ENCODE measurements around the gene TRIM56. TPM values are rescaled to one million over a fixed set of nuclear protein-coding genes. Genes with fewer than 3 reads are reported as not detected.
"Not testable (repeated sequence)": the region's sequence is repeated elsewhere in the genome, so short reads cannot be mapped to it uniquely, and the experiment has no call there.

TRIM56 gene
- total RNA-seq: 10 to 100 TPM in 4 of 8 experiments, 1 to 10 TPM in 4; 1.4 to 20.0 (median 7.2) TPM

- Histone ChIP-seq H3K27ac (peak within 1 kb of the TSS; percentile 39 to 76), H3K4me1 (replicated peaks in 1 of 2) (peaks cover 4 to 12% of the 10 kb centered on the region in 2 donors), H3K4me3 (peak within 1 kb of the TSS; percentile 25 to 51 (median 46))
- ATAC-seq (replicated peaks in 6 of 8): peak; percentile 90 to 97 (median 96)
- in situ Hi-C loops (cut with MboI; ENCODE audit: low pct_unique_long_range_greater_than_20kb in 2 of 9, low sequenced_read_pairs in 9 of 9, unreplicated experiment in 9 of 9): no loop called here
- WGBS, 10 experiments: 0 to 24% (median 0%) methylated on average over 1 to 3 of the region's 26 CpGs; no CpG with 5 or more reads in 7 of the 10 experiments
These were observed at the start of gene TRIM56 for GRCh38 chr7:101085162-101085964. TSS of gene TRIM56 (plus strand) at chr7:101085481. CDS start at chr7:101087313, 1,832 bp downstream.

GRCh38 chr7:101035941-101036340 is 49.3 kb upstream of the TRIM56 start:
- 15 to 45% (median 40%) methylated on average over 1 to 3 of the region's 4 CpGs; no CpG with 5 or more reads in 7 of the 10 experiments for WGBS, 10 experiments
- Histone ChIP-seq H3K27ac (no peak overlapping the region), H3K4me3 (no peak overlapping the region), H3K4me1 (replicated peaks in 1 of 2) (no peaks in the 10 kb centered on the region)
- ATAC-seq (replicated peaks in 6 of 8): no peak
- in situ Hi-C loops (cut with MboI; ENCODE audit: low pct_unique_long_range_greater_than_20kb in 2 of 9, low sequenced_read_pairs in 9 of 9, unreplicated experiment in 9 of 9): no loop called here

DNA sequence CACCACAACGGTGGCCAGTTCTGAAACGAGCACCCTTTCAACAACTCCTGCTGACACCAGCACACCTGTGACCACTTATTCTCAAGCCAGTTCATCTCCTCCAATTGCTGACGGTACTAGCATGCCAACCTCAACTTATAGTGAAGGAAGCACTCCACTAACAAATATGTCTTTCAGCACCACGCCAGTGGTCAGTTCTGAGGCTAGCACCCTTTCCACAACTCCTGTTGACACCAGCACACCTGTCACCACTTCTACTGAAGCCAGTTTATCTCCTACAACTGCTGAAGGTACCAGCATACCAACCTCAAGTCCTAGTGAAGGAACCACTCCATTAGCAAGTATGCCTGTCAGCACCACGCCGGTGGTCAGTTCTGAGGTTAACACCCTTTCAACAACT is 44.0 kb upstream of the TRIM56 start:
- H3K27ac ChIP-seq; in situ Hi-C loops (cut with MboI; ENCODE audit: low pct_unique_long_range_greater_than_20kb in 2 of 9, low sequenced_read_pairs in 9 of 9, unreplicated experiment in 9 of 9); ATAC-seq (replicated peaks in 6 of 8); H3K4me1 ChIP-seq (replicated peaks in 1 of 2); H3K4me3 ChIP-seq: not testable (repeated sequence)
- WGBS, 10 experiments: 11 to 80% (median 53%) methylated on average over 1 to 6 of the region's 6 CpGs; no CpG with 5 or more reads in 2 of the 10 experiments

- Histone ChIP-seq H3K4me3 (no peak overlapping the region), H3K4me1 (replicated peaks in 1 of 2) (peaks cover 0 to 2% of the 10 kb centered on the region in 2 donors), H3K27ac (no peak overlapping the region)
- in situ Hi-C loops (cut with MboI; ENCODE audit: low pct_unique_long_range_greater_than_20kb in 2 of 9, low sequenced_read_pairs in 9 of 9, unreplicated experiment in 9 of 9): loop anchor here in 7 of 9 experiments (5.0 to 25.0 kb wide), 6 partner anchors 94 to 171 kb away; partner anchors contain the start of genes ACHE (in 3 of the 7), MUC12 (in 1 of the 7), SRRT (in 1 of the 7) and UFSP1 (in 1 of the 7)
- 0 to 17% (median 3%) methylated on average over 1 to 9 of the region's 9 CpGs; no CpG with 5 or more reads in 1 of the 10 experiments for WGBS, 10 experiments
- peak in 4 of 8 experiments; percentile 41 to 61 (median 54) for ATAC-seq (replicated peaks in 6 of 8)
These were observed 26.9 kb upstream of the TRIM56 start for GRCh38 chr7:101058355-101058754.

DNA sequence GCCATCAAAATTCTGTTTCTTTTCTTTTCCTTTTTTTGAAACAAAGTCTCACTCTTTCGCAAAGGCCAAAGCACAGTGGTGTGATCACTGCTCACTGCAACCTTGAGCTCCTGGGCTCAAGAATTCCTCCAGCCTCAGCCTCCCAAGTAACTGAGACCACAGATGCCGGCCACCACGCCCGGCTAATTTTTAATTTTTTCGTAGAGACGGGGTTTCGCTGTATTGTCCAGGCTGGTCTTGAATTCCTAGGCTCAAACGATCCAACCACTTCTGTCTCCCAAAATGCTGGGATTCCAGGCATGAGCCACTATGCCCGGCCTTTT is 25.7 kb upstream of the TRIM56 start:
- peaks cover 0 to 2% of the 10 kb centered on the region in 2 donors for H3K4me1 ChIP-seq (replicated peaks in 1 of 2)
- in situ Hi-C loops (cut with MboI; ENCODE audit: low pct_unique_long_range_greater_than_20kb in 2 of 9, low sequenced_read_pairs in 9 of 9, unreplicated experiment in 9 of 9): loop anchor here in 7 of 9 experiments (5.0 to 25.0 kb wide), 6 partner anchors 95 to 172 kb away; partner anchors contain the start of genes ACHE (in 3 of the 7), MUC12 (in 1 of the 7), SRRT (in 1 of the 7) and UFSP1 (in 1 of the 7)
- WGBS, 10 experiments: 0 to 17% (median 1%) methylated on average over 1 to 8 of the region's 9 CpGs; no CpG with 5 or more reads in 2 of the 10 experiments
- H3K27ac ChIP-seq: no peak overlapping the region
- H3K4me3 ChIP-seq: no peak overlapping the region
- ATAC-seq (replicated peaks in 6 of 8): peak; percentile 20 to 45 (median 36)

GRCh38 chr7:101060992-101061391 is 24.3 kb upstream of the TRIM56 start:
- in situ Hi-C loops (cut with MboI; ENCODE audit: low pct_unique_long_range_greater_than_20kb in 2 of 9, low sequenced_read_pairs in 9 of 9, unreplicated experiment in 9 of 9): loop anchor here in 5 of 9 experiments (5.0 to 25.0 kb wide), 5 partner anchors 96 to 174 kb away; partner anchors contain the start of genes ACHE (in 2 of the 5), MUC12 (in 1 of the 5), SRRT (in 1 of the 5) and UFSP1 (in 1 of the 5)
- 41 to 100% (median 63%) methylated on average over 1 to 5 of the region's 5 CpGs; no CpG with 5 or more reads in 1 of the 10 experiments for WGBS, 10 experiments
- H3K27ac ChIP-seq: no peak overlapping the region

GRCh38 chr7:101064176-101064550 is 21.1 kb upstream of the TRIM56 start:
- ATAC-seq (replicated peaks in 6 of 8); H3K4me3 ChIP-seq; H3K27ac ChIP-seq: not testable (repeated sequence)
- in situ Hi-C loops (cut with MboI; ENCODE audit: low pct_unique_long_range_greater_than_20kb in 2 of 9, low sequenced_read_pairs in 9 of 9, unreplicated experiment in 9 of 9): loop anchor here in 5 of 9 experiments (5.0 to 25.0 kb wide), 5 partner anchors 99 to 177 kb away; partner anchors contain the start of genes ACHE (in 2 of the 5), MUC12 (in 1 of the 5), SRRT (in 1 of the 5) and UFSP1 (in 1 of the 5)
- peaks cover 10 to 14% of the 10 kb centered on the region in 2 donors for H3K4me1 ChIP-seq (replicated peaks in 1 of 2)
- 27 to 86% (median 56%) methylated on average over 2 to 7 of the region's 9 CpGs; no CpG with 5 or more reads in 2 of the 10 experiments for WGBS, 10 experiments

More at GRCh38 chr7:101060992-101061391, 24.3 kb upstream of the TRIM56 start:
- no peak for ATAC-seq (replicated peaks in 6 of 8)
- peaks cover 2% of the 10 kb centered on the region in 2 donors for H3K4me1 ChIP-seq (replicated peaks in 1 of 2)
- H3K4me3 ChIP-seq: no peak overlapping the region

DNA sequence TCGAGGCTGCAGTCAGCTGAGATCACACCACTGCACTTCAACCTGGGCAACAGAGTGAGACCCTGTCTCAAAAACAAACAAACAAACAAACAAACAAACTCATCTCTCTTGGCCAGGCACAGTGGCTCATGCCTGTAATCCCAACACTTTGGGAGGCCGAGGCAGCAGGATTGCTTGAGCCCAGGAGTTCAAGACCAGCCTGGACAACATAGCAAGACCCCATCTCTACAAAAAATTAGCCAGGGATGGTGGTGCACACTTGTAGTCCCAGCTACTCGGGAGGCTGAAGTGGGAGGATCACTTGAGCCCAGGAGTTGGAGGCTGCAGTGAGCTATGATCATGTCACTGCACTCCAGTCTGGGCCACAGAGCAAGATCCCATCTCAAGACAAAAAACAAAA is 20.1 kb upstream of the TRIM56 start:
- peaks cover 9 to 14% of the 10 kb centered on the region in 2 donors for H3K4me1 ChIP-seq (replicated peaks in 1 of 2)
- in situ Hi-C loops (cut with MboI; ENCODE audit: low pct_unique_long_range_greater_than_20kb in 2 of 9, low sequenced_read_pairs in 9 of 9, unreplicated experiment in 9 of 9): loop anchor here in 5 of 9 experiments (10.0 to 25.0 kb wide), 4 partner anchors 100 to 178 kb away; partner anchors contain the start of genes ACHE (in 2 of the 5), MUC12 (in 1 of the 5), SRRT (in 1 of the 5) and UFSP1 (in 1 of the 5)
- ATAC-seq (replicated peaks in 6 of 8); H3K4me3 ChIP-seq; H3K27ac ChIP-seq: not testable (repeated sequence)
- 20 to 83% (median 70%) methylated on average over 1 to 3 of the region's 3 CpGs; no CpG with 5 or more reads in 2 of the 10 experiments for WGBS, 10 experiments

DNA sequence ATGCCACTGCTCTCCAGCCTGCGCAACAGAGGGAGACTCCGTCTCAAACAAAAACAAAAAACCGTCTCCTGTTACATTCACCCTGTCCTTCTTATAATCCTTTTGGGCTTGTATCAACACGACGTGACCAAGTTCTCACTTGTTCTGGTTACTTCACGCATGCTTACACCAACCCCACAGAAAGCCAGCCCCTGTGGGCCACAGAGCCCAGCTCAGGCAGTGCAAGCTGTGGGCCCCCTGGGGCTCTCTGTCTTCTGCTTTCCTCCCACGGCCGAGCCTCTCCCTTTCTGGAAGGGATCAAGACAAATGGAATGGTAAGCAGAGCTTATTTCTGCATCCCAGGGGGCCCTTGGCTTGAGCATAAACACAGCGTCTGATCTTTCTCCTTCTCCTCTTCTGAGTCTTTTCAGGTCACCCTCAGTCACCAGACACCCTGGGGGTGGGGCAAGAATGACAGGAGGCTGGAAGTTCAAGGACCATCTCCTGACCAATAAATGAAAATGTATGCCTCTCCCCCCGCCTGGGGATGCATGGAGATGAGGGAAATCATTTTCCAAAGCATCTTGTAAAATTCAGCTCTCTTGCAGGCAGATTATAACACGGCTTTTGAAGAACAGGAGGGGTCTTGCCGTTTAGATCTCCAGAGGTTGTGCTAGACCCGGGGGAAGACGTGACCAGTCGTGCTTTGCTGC is 19.0 kb upstream of the TRIM56 start:
- in situ Hi-C loops (cut with MboI; ENCODE audit: low pct_unique_long_range_greater_than_20kb in 2 of 9, low sequenced_read_pairs in 9 of 9, unreplicated experiment in 9 of 9): loop anchor here in 5 of 9 experiments (10.0 to 25.0 kb wide), 4 partner anchors 101 to 179 kb away; partner anchors contain the start of genes ACHE (in 2 of the 5), MUC12 (in 1 of the 5), SRRT (in 1 of the 5) and UFSP1 (in 1 of the 5)
- ATAC-seq (replicated peaks in 6 of 8): peak in 5 of 8 experiments; percentile 45 to 84 (median 82)
- Histone ChIP-seq H3K4me3 (no peak overlapping the region), H3K27ac (peak overlapping the region in 1 of 2 donors; percentile 54), H3K4me1 (replicated peaks in 1 of 2) (peaks cover 9 to 14% of the 10 kb centered on the region in 2 donors)
- 0 to 54% (median 34%) methylated on average over 1 to 13 of the region's 15 CpGs; no CpG with 5 or more reads in 2 of the 10 experiments for WGBS, 10 experiments

- ATAC-seq (replicated peaks in 6 of 8): peak in 5 of 8 experiments; percentile 62 to 81 (median 68)
- in situ Hi-C loops (cut with MboI; ENCODE audit: low pct_unique_long_range_greater_than_20kb in 2 of 9, low sequenced_read_pairs in 9 of 9, unreplicated experiment in 9 of 9): loop anchor here in 5 of 9 experiments (10.0 to 25.0 kb wide), 4 partner anchors 102 to 180 kb away; partner anchors contain the start of genes ACHE (in 2 of the 5), MUC12 (in 1 of the 5), SRRT (in 1 of the 5) and UFSP1 (in 1 of the 5)
- Histone ChIP-seq H3K4me1 (replicated peaks in 1 of 2) (peaks cover 9 to 14% of the 10 kb centered on the region in 2 donors), H3K4me3 (no peak overlapping the region), H3K27ac (peak overlapping the region in 1 of 2 donors; percentile 54)
- WGBS, 10 experiments: 52 to 81% (median 67%) methylated on average over 3 to 5 of the region's 7 CpGs; no CpG with 5 or more reads in 7 of the 10 experiments
These were observed 18.5 kb upstream of the TRIM56 start for GRCh38 chr7:101066833-101067177.

DNA sequence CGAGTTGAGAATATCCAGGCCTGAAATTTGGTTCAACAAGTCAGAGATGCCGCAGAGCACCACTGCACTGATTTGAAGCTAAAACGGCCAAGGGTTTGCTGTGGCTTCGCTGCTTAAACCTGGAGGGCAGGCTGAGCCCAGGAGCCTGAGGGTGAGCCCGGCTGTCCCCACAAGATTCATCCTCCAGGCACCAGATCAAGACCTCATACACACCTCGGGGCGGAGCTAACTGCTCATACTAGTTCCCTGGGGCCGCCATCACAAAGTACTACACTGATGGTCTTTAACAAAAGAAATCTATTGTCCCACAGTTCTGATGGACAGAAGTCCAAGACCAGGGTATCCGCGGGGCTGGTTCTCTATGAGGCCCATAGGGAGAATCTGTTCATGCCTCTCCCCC is 16.9 kb upstream of the TRIM56 start:
- no peak overlapping the region for H3K4me3 ChIP-seq
- no peak overlapping the region for H3K27ac ChIP-seq
- WGBS, 10 experiments: 56 to 100% (median 85%) methylated on average over 1 to 6 of the region's 10 CpGs; no CpG with 5 or more reads in 2 of the 10 experiments
- in situ Hi-C loops (cut with MboI; ENCODE audit: low pct_unique_long_range_greater_than_20kb in 2 of 9, low sequenced_read_pairs in 9 of 9, unreplicated experiment in 9 of 9): loop anchor here in 5 of 9 experiments (10.0 to 25.0 kb wide), 4 partner anchors 104 to 181 kb away; partner anchors contain the start of genes ACHE (in 2 of the 5), MUC12 (in 1 of the 5), SRRT (in 1 of the 5) and UFSP1 (in 1 of the 5)
- no peak for ATAC-seq (replicated peaks in 6 of 8)
- H3K4me1 ChIP-seq (replicated peaks in 1 of 2): peaks cover 9 to 14% of the 10 kb centered on the region in 2 donors
